ENCODE data around the gene SFTPA2.
A peak's percentile ranks its signal among the peaks of the same experiment; 100 is the strongest.
"Not testable (repeated sequence)": the region's sequence is repeated elsewhere in the genome, so short reads cannot be mapped to it uniquely, and the experiment has no call there.

SFTPA2 gene

GRCh38 chr10:79560160-79560709, at the start of gene SFTPA2:
SFTPA2 (minus strand) TSS chr10:79560407; CDS start chr10:79559483, 924 bp downstream.
- DNase-seq = no peak

- DNase-seq = peak; percentile 51
Observed at GRCh38 chr10:79608505-79609375, 48.5 kb upstream of the SFTPA2 start.

GRCh38 chr10:79605308-79605707, 45.1 kb upstream of the SFTPA2 start:
- no peak for DNase-seq

- DNase-seq = no peak
Observed at GRCh38 chr10:79604294-79604693, 44.1 kb upstream of the SFTPA2 start.

GRCh38 chr10:79602953-79603352, 42.7 kb upstream of the SFTPA2 start:
- DNase-seq = no peak

GRCh38 chr10:79601939-79602338, 41.7 kb upstream of the SFTPA2 start:
- DNase-seq = no peak

GRCh38 chr10:79599644-79600043, 39.4 kb upstream of the SFTPA2 start:
- DNase-seq = not testable (repeated sequence)

GRCh38 chr10:79595510-79595909, 35.3 kb upstream of the SFTPA2 start:
- DNase-seq = no peak

- DNase-seq = not testable (repeated sequence)
Observed at GRCh38 chr10:79594565-79594964, 34.4 kb upstream of the SFTPA2 start.

- DNase-seq = no peak
Observed at GRCh38 chr10:79593377-79593776, 33.2 kb upstream of the SFTPA2 start.

- no peak for DNase-seq
Observed at GRCh38 chr10:79588800-79589199, 28.6 kb upstream of the SFTPA2 start.

- DNase-seq = no peak
Observed at GRCh38 chr10:79586933-79587332, 26.7 kb upstream of the SFTPA2 start.

GRCh38 chr10:79585870-79586527, 25.8 kb upstream of the SFTPA2 start:
- no peak for DNase-seq

- DNase-seq = no peak
Observed at GRCh38 chr10:79583488-79584024, 23.3 kb upstream of the SFTPA2 start.

GRCh38 chr10:79582954-79583353, 22.7 kb upstream of the SFTPA2 start:
- not testable (repeated sequence) for DNase-seq

- DNase-seq = no peak
Observed at GRCh38 chr10:79582096-79582495, 21.9 kb upstream of the SFTPA2 start.

- no peak for DNase-seq
Observed at GRCh38 chr10:79581044-79581443, 20.8 kb upstream of the SFTPA2 start.

- DNase-seq = no peak
Observed at GRCh38 chr10:79579361-79579760, 19.2 kb upstream of the SFTPA2 start.

- DNase-seq = not testable (repeated sequence)
Observed at GRCh38 chr10:79570624-79571023, 10.4 kb upstream of the SFTPA2 start.

- DNase-seq = no peak
Observed at GRCh38 chr10:79563426-79563825, 3.2 kb upstream of the SFTPA2 start.

- peak; percentile 65 for DNase-seq
Observed at GRCh38 chr10:79562135-79562756, 2.0 kb upstream of the SFTPA2 start.

GRCh38 chr10:79561257-79561656, 1.1 kb upstream of the SFTPA2 start:
- no peak for DNase-seq

- DNase-seq = no peak
Observed at GRCh38 chr10:79559726-79560125, 481 bp downstream of the SFTPA2 start.
